Osteoblast (primary cell): ENCODE data around the gene TCAIM. TPM values are rescaled to one million over a fixed set of nuclear protein-coding genes. Genes with fewer than 3 reads are reported as not detected.

Experiments used
- DNase-seq: peaks from one replicate; pipeline ENCODE4 v3.0.0; 2011; ENCODE audit warnings: low spot score, mixed read lengths; ENCODE audit not compliant: insufficient read length; ENCODE audit errors: missing footprints
- H2AFZ ChIP-seq: 2 replicates; pipeline ENCODE4 v1.6.0; 2011; ENCODE audit warnings: mild to moderate bottlenecking, low read length
- H3K27ac ChIP-seq: 2 replicates; pipeline ENCODE4 v1.5.1; 2011; ENCODE audit warnings: mild to moderate bottlenecking, low read depth, low read length, moderate library complexity
- H3K27me3 ChIP-seq: 2 replicates; pipeline ENCODE4 v1.6.0; 2012; ENCODE audit warnings: mild to moderate bottlenecking, control low read depth, inconsistent platforms, low read length, moderate library complexity; ENCODE audit not compliant: insufficient read depth
- H3K36me3 ChIP-seq: 2 replicates; pipeline ENCODE4 v1.5.1; 2011; ENCODE audit warnings: mild to moderate bottlenecking, low read length, control low read depth, moderate library complexity; ENCODE audit not compliant: insufficient read depth
- H3K4me1 ChIP-seq: 2 replicates; pipeline ENCODE4 v1.5.1; 2011; ENCODE audit warnings: mild to moderate bottlenecking, low read length, control low read depth, moderate library complexity; ENCODE audit not compliant: insufficient read depth
- H3K4me2 ChIP-seq: 2 replicates; pipeline ENCODE4 v1.6.0; 2011; ENCODE audit warnings: mild to moderate bottlenecking, low read length; ENCODE audit not compliant: insufficient read depth
- H3K4me3 ChIP-seq: fragments of 200-600 bp; sonication (generic); 3 replicates; pipeline ENCODE4 v1.5.1; 2012; ENCODE audit warnings: mild to moderate bottlenecking, low read length, inconsistent platforms; ENCODE audit not compliant: insufficient read depth
- H3K79me2 ChIP-seq: 2 replicates; pipeline ENCODE4 v1.6.0; 2012; ENCODE audit warnings: mild to moderate bottlenecking, low read length, control low read depth, inconsistent platforms; ENCODE audit not compliant: insufficient read depth
- H3K9me3 ChIP-seq: 2 replicates; pipeline ENCODE4 v1.5.1; 2011; ENCODE audit warnings: low read depth, low read length, control low read depth
- H4K20me1 ChIP-seq: 2 replicates; pipeline ENCODE4 v1.6.0; 2012; ENCODE audit warnings: mild to moderate bottlenecking, low read length, control low read depth; ENCODE audit not compliant: insufficient read depth
- CTCF ChIP-seq: IDR thresholded peaks from 2 replicates; pipeline ENCODE4 v1.5.1; 2011; ENCODE audit warnings: mild to moderate bottlenecking, low read depth, low read length, moderate library complexity; ENCODE audit errors: extremely low read depth
- total RNA-seq: library from RNA; depleted of rRNA; stranded (reverse); fragments of >200 nt; gene quantifications from 2 replicates; pipeline ENCODE4 v1.2.3, GENCODE V29; 2012

Gene TCAIM
- total RNA-seq, 1 donor = 33.7 TPM

GRCh38 chr3:44421280-44421679, 82.7 kb downstream of the TCAIM start:
- Histone ChIP-seq H3K4me1 (no peaks in the 10 kb centered on the region), H3K79me2 (no peaks in the 10 kb centered on the region), H3K4me2 (no peak overlapping the region), H4K20me1 (no peaks in the 10 kb centered on the region), H2AFZ (no peak overlapping the region), H3K9me3 (no peaks in the 10 kb centered on the region), H3K4me3 (no peak overlapping the region), H3K27ac (no peak overlapping the region), H3K36me3 (no peaks in the 10 kb centered on the region), H3K27me3 (peaks cover 4% of the 10 kb centered on the region)
- no peak for DNase-seq
- no peak for TF ChIP-seq CTCF

- H3K27ac ChIP-seq = no peak overlapping the region
- no peaks in the 10 kb centered on the region for H3K79me2 ChIP-seq
- no peak overlapping the region for H3K4me3 ChIP-seq
- H3K36me3 ChIP-seq = no peaks in the 10 kb centered on the region
- no peak overlapping the region for H2AFZ ChIP-seq
- DNase-seq = no peak
- no peaks in the 10 kb centered on the region for H3K4me1 ChIP-seq
- no peaks in the 10 kb centered on the region for H3K9me3 ChIP-seq
- H3K4me2 ChIP-seq = no peak overlapping the region
- TF ChIP-seq CTCF = no peak
- H4K20me1 ChIP-seq = no peaks in the 10 kb centered on the region
- peaks cover 4% of the 10 kb centered on the region for H3K27me3 ChIP-seq
Observed at GRCh38 chr3:44424758-44425157, 86.2 kb downstream of the TCAIM start.

- no peak for DNase-seq
- Histone ChIP-seq H3K27ac (no peak overlapping the region), H4K20me1 (no peaks in the 10 kb centered on the region), H3K4me3 (no peak overlapping the region), H3K36me3 (no peaks in the 10 kb centered on the region), H2AFZ (no peak overlapping the region), H3K27me3 (peaks cover 8% of the 10 kb centered on the region), H3K79me2 (no peaks in the 10 kb centered on the region), H3K4me1 (no peaks in the 10 kb centered on the region), H3K4me2 (no peak overlapping the region), H3K9me3 (no peaks in the 10 kb centered on the region)
- no peak for TF ChIP-seq CTCF
Observed at GRCh38 chr3:44427683-44428082, 89.1 kb downstream of the TCAIM start.

GRCh38 chr3:44428910-44429309, 90.3 kb downstream of the TCAIM start:
- no peaks in the 10 kb centered on the region for H3K9me3 ChIP-seq
- no peak overlapping the region for H3K27ac ChIP-seq
- no peak overlapping the region for H3K4me3 ChIP-seq
- H3K36me3 ChIP-seq = no peaks in the 10 kb centered on the region
- no peak overlapping the region for H2AFZ ChIP-seq
- no peak for TF ChIP-seq CTCF
- no peaks in the 10 kb centered on the region for H3K4me1 ChIP-seq
- H3K4me2 ChIP-seq = no peak overlapping the region
- no peaks in the 10 kb centered on the region for H3K79me2 ChIP-seq
- H4K20me1 ChIP-seq = no peaks in the 10 kb centered on the region
- peaks cover 8% of the 10 kb centered on the region for H3K27me3 ChIP-seq
- DNase-seq = no peak
